Glutamatergic neuron (in vitro differentiated cells): ENCODE data around the gene ZNF445. TPM values are rescaled to one million over a fixed set of nuclear protein-coding genes. Genes with fewer than 3 reads are reported as not detected.

Experiments used
- DNase-seq: peaks from one replicate; pipeline ENCODE4 v3.0.0; 2022
- H3K27ac Mint-ChIP-seq: one replicate; pipeline ENCODE4 v1.8.0; 2020; ENCODE audit warnings: mild to moderate bottlenecking, mixed read lengths, inconsistent platforms; ENCODE audit not compliant: unreplicated experiment
- H3K27me3 Mint-ChIP-seq: one replicate; pipeline ENCODE4 v1.8.0; 2020; ENCODE audit warnings: mild to moderate bottlenecking, moderate library complexity, mixed read lengths, inconsistent platforms; ENCODE audit not compliant: unreplicated experiment
- H3K36me3 Mint-ChIP-seq: one replicate; pipeline ENCODE4 v1.8.0; 2020; ENCODE audit warnings: mild to moderate bottlenecking, mixed read lengths, inconsistent platforms; ENCODE audit not compliant: unreplicated experiment
- H3K4me1 Mint-ChIP-seq: one replicate; pipeline ENCODE4 v1.8.0; 2020; ENCODE audit warnings: mild to moderate bottlenecking, low read depth, mixed read lengths, inconsistent platforms; ENCODE audit not compliant: unreplicated experiment
- H3K4me3 Mint-ChIP-seq: one replicate; pipeline ENCODE4 v1.8.0; 2020; ENCODE audit warnings: mild to moderate bottlenecking, mixed read lengths, inconsistent platforms; ENCODE audit not compliant: unreplicated experiment
- H3K9me3 Mint-ChIP-seq: one replicate; pipeline ENCODE4 v1.8.0; 2020; ENCODE audit warnings: mild to moderate bottlenecking, moderate library complexity, mixed read lengths, inconsistent platforms; ENCODE audit not compliant: unreplicated experiment
- long read RNA-seq: library from polyadenylated mRNA; unstranded; transcript quantifications from one replicate; pipeline ENCODE4 v2.0.0, GENCODE V29; 2020; ENCODE audit not compliant: unreplicated experiment
- total RNA-seq: library from RNA; stranded (reverse); fragmentation: NEBNext Ultra II Directional; extraction: Animal tissue kit (Norgen Biotek cat#: 25700); gene quantifications from one replicate; pipeline ENCODE4 v1.2.1, GENCODE V29; 2021; ENCODE audit not compliant: unreplicated experiment
- TF ChIP-seq, protein P1 (sequence below): fragments of 200-600 bp; sonication (generic); IDR thresholded peaks from one replicate; pipeline ENCODE4 v1.5.0; 2021; ENCODE audit not compliant: partially characterized antibody, unreplicated experiment

Gene ZNF445
- 66.8 TPM for total RNA-seq
- long read RNA-seq, partial matches to known transcripts = 1 of 7 reads
- long read RNA-seq, other reads (novel, unspliced or antisense) = 6 of 7 reads

- H3K27ac Mint-ChIP-seq = peak within 1 kb of the TSS; percentile 97
- no peaks in the 10 kb centered on the region for H3K36me3 Mint-ChIP-seq
- DNase-seq = peak; percentile 88
- H3K9me3 Mint-ChIP-seq = peaks cover 12% of the 10 kb centered on the region
- peaks cover 7% of the 10 kb centered on the region for H3K27me3 Mint-ChIP-seq
- TF ChIP-seq, protein P1, sequence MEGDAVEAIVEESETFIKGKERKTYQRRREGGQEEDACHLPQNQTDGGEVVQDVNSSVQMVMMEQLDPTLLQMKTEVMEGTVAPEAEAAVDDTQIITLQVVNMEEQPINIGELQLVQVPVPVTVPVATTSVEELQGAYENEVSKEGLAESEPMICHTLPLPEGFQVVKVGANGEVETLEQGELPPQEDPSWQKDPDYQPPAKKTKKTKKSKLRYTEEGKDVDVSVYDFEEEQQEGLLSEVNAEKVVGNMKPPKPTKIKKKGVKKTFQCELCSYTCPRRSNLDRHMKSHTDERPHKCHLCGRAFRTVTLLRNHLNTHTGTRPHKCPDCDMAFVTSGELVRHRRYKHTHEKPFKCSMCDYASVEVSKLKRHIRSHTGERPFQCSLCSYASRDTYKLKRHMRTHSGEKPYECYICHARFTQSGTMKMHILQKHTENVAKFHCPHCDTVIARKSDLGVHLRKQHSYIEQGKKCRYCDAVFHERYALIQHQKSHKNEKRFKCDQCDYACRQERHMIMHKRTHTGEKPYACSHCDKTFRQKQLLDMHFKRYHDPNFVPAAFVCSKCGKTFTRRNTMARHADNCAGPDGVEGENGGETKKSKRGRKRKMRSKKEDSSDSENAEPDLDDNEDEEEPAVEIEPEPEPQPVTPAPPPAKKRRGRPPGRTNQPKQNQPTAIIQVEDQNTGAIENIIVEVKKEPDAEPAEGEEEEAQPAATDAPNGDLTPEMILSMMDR = no peak
- H3K4me3 Mint-ChIP-seq = peak within 1 kb of the TSS; percentile 96
- peaks cover 30% of the 10 kb centered on the region for H3K4me1 Mint-ChIP-seq
Measured at GRCh38 chr3:44477312-44478030, at the start of gene ZNF445. Gene ZNF445, minus strand, starts transcription at chr3:44477670. Its CDS starts 22,121 bp downstream, at chr3:44455549.

- no peaks in the 10 kb centered on the region for H3K36me3 Mint-ChIP-seq
- no peak overlapping the region for H3K4me3 Mint-ChIP-seq
- H3K27me3 Mint-ChIP-seq = peaks cover 9% of the 10 kb centered on the region
- H3K27ac Mint-ChIP-seq = no peak overlapping the region
- TF ChIP-seq, protein P1 = no peak
- H3K4me1 Mint-ChIP-seq = no peaks in the 10 kb centered on the region
- H3K9me3 Mint-ChIP-seq = peaks cover 3% of the 10 kb centered on the region
- no peak for DNase-seq
Measured at GRCh38 chr3:44525060-44525459, 47.6 kb upstream of the ZNF445 start.

GRCh38 chr3:44522494-44522933 lies 45.0 kb upstream of the ZNF445 start:
- Mint-ChIP-seq H3K4me1 (no peaks in the 10 kb centered on the region), H3K36me3 (no peaks in the 10 kb centered on the region), H3K4me3 (no peak overlapping the region), H3K27ac (no peak overlapping the region), H3K9me3 (peaks cover 3% of the 10 kb centered on the region), H3K27me3 (peaks cover 8% of the 10 kb centered on the region)
- TF ChIP-seq, protein P1 = no peak
- DNase-seq = no peak

DNA sequence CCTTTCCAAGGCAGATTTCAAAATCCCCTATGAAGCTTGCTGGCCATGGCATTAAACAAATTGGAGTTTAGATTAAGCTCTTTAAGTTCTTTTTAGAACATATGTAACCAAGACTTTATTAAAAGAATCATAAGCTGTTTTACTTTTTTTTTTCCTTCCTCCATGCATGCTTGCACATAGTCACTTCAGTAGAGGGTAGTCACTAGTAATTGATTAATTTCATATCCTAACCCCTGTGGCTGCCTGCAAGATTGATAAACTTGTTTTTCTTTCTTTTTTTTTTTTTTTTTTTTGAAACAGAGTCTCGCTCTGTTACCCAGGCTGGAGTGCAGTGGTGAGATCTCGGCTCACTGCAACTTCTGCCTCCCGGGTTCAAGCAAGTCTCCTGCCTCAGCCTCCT lies 44.3 kb upstream of the ZNF445 start:
- TF ChIP-seq, protein P1 = no peak
- Mint-ChIP-seq H3K27me3 (peaks cover 5% of the 10 kb centered on the region), H3K36me3 (no peaks in the 10 kb centered on the region), H3K9me3 (peaks cover 3% of the 10 kb centered on the region), H3K27ac (no peak overlapping the region), H3K4me1 (no peaks in the 10 kb centered on the region), H3K4me3 (no peak overlapping the region)
- DNase-seq = no peak

DNA sequence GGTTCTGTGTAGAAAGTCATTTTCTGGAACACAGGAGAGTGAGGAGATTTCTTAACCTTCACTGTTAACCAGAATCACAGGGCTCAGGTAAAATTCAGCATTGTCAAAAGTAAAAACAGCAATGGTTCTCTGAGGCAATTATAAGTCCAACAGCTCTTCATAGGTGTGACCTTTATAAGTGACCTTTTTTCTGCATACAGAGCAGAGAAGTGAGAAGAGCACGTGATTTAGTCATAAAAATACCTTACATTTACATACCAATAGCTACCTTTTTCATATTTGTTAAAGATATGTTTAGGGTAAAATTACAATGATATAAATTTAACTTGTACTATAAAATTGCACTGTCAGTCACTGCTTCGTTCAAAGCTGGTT lies 41.3 kb upstream of the ZNF445 start:
- Mint-ChIP-seq H3K4me3 (no peak overlapping the region), H3K27ac (no peak overlapping the region), H3K4me1 (no peaks in the 10 kb centered on the region)

More for the DNA sequence above, 41.3 kb upstream of the ZNF445 start:
- H3K9me3 Mint-ChIP-seq = no peaks in the 10 kb centered on the region
- H3K27me3 Mint-ChIP-seq = peaks cover 2% of the 10 kb centered on the region
- no peaks in the 10 kb centered on the region for H3K36me3 Mint-ChIP-seq
- TF ChIP-seq, protein P1 = no peak
- no peak for DNase-seq
